Measurements from ENCODE around the gene RPS3. TPM values are rescaled to one million over a fixed set of nuclear protein-coding genes. Genes with fewer than 3 reads are reported as not detected.

The RPS3 gene
- total RNA-seq, 2 donors from 2014 or later = 2,923 to 3,877 TPM

DNA sequence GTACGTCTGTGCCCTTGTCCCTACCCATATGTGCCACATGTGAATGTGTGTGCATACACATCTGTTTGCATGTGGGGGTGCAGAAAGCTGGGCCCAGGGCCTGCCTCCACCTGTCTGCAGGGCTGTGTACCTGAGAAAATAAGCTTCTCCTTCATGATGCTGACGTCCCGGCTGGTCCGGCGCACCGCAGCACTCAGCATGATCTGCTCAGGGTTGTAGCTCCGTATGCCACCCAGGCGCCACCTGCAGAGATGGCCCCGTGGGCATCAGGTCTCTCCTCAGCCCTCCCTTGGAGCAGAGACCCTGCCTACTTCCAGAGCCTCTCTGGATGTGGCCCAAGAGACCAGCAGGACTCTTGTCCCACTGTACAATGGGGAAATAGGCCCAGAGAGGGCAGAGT is 37.5 kb downstream of the RPS3 start:
- Mint-ChIP-seq H3K4me1 (peaks cover 23% of the 10 kb centered on the region), H3K27ac (no peak overlapping the region), H3K4me3 (no peak overlapping the region), H3K36me3 (ENCODE audit: low read depth) (no peaks in the 10 kb centered on the region), H3K9me3 (no peaks in the 10 kb centered on the region), H3K27me3 (ENCODE audit: insufficient read depth) (peaks cover 23% of the 10 kb centered on the region)
- Histone ChIP-seq H3K4me3 (ENCODE audit: low read length) (no peak overlapping the region), H3K27ac (ENCODE audit: low read depth, low read length) (no peak overlapping the region), H3K4me1 (ENCODE audit: control insufficient read depth, insufficient read depth, low read length) (peaks cover 5% of the 10 kb centered on the region), H3K36me3 (ENCODE audit: control insufficient read depth, insufficient read depth, low read length) (no peaks in the 10 kb centered on the region), H3K27me3 (ENCODE audit: control insufficient read depth, insufficient read depth, low read length, poor library complexity, severe bottlenecking) (peaks cover 19% of the 10 kb centered on the region), H3K9me3 (ENCODE audit: control insufficient read depth, low read length) (no peaks in the 10 kb centered on the region), H3K9ac (ENCODE audit: extremely low read depth, low read length, poor library complexity, severe bottlenecking) (no peak overlapping the region)
- no peak for DNase-seq
- WGBS, 2 experiments (ENCODE audit: insufficient coverage in 1 of 2, insufficient read length in 1 of 2) = 90 to 93% methylated on average over 3 to 9 of the region's 9 CpGs
- TF ChIP-seq CTCF (conservative IDR thresholded peaks at IDR 0.05) = no peak

DNA sequence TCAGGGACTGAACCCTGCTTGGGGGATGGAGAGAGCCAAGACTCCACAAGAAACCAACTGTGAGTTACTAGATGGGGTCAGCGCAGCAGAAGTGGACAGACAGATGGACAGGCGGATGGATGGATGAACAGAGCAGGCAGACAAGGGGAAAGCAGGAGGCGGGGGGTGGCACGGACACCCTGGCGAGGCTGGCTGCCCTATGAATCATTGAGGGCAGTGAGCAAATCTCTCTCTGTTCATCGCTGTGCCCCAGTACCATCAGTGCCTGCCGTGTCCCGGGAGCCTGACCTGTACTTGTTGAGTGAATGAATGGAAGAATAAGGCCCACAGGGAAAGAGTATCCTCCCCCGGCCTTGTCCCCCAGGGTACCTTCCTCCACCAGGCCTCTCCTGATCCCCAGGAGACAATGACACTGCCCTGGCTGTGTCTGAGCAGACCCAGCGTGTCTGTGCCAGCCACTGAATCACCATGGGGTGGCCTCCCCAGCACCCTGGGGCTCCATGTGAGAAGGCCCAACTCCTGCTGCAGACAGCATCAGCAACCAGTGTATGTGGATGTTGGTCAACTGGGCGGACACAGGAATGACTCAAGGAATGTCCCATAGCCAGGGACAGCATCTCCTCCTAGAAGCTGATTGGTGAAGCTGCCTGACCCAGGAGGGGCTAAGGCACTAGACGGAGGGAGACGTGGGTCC is 38.8 kb downstream of the RPS3 start:
- Histone ChIP-seq H3K9ac (ENCODE audit: extremely low read depth, low read length, poor library complexity, severe bottlenecking) (no peak overlapping the region), H3K27ac (ENCODE audit: low read depth, low read length) (no peak overlapping the region), H3K4me3 (ENCODE audit: low read length) (no peak overlapping the region), H3K36me3 (ENCODE audit: control insufficient read depth, insufficient read depth, low read length) (no peaks in the 10 kb centered on the region), H3K9me3 (ENCODE audit: control insufficient read depth, low read length) (no peaks in the 10 kb centered on the region), H3K27me3 (ENCODE audit: control insufficient read depth, insufficient read depth, low read length, poor library complexity, severe bottlenecking) (peaks cover 6% of the 10 kb centered on the region), H3K4me1 (ENCODE audit: control insufficient read depth, insufficient read depth, low read length) (peaks cover 3% of the 10 kb centered on the region)
- Mint-ChIP-seq H3K36me3 (ENCODE audit: low read depth) (no peaks in the 10 kb centered on the region), H3K27ac (no peak overlapping the region), H3K4me3 (no peak overlapping the region), H3K4me1 (peaks cover 19% of the 10 kb centered on the region), H3K27me3 (ENCODE audit: insufficient read depth) (peaks cover 11% of the 10 kb centered on the region), H3K9me3 (no peaks in the 10 kb centered on the region)
- 93 to 97% methylated on average over 7 to 13 of the region's 13 CpGs for WGBS, 2 experiments (ENCODE audit: insufficient coverage in 1 of 2, insufficient read length in 1 of 2)
- no peak for TF ChIP-seq CTCF (conservative IDR thresholded peaks at IDR 0.05)
- no peak for DNase-seq

DNA sequence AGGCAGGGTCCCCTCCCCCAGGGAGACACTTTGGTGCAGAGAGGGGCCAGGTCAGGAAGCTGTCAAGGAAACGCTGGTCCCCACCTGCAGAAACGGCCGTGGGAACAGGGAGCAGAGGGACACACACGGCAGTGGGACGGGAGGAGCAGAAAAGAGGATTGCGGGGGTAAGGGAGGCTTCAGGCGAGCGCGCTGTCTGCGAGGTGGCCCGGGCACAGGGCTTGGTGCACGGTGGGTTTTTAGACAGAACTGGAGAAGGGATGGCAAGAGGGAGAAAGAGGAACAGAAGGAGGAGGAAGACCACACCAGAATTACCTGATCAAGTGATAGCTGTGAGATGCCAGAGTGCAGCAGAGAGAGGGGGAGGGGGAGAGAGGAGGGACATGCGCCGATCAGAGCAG is 39.7 kb downstream of the RPS3 start:
- Mint-ChIP-seq H3K4me1 (peaks cover 19% of the 10 kb centered on the region), H3K4me3 (no peak overlapping the region), H3K36me3 (ENCODE audit: low read depth) (no peaks in the 10 kb centered on the region), H3K9me3 (no peaks in the 10 kb centered on the region), H3K27ac (no peak overlapping the region), H3K27me3 (ENCODE audit: insufficient read depth) (peaks cover 3% of the 10 kb centered on the region)
- WGBS, 2 experiments (ENCODE audit: insufficient coverage in 1 of 2, insufficient read length in 1 of 2) = 83 to 92% methylated on average over 9 to 14 of the region's 14 CpGs
- Histone ChIP-seq H3K9ac (ENCODE audit: extremely low read depth, low read length, poor library complexity, severe bottlenecking) (no peak overlapping the region), H3K9me3 (ENCODE audit: control insufficient read depth, low read length) (no peaks in the 10 kb centered on the region), H3K4me3 (ENCODE audit: low read length) (no peak overlapping the region), H3K27ac (ENCODE audit: low read depth, low read length) (no peak overlapping the region), H3K27me3 (ENCODE audit: control insufficient read depth, insufficient read depth, low read length, poor library complexity, severe bottlenecking) (no peaks in the 10 kb centered on the region), H3K4me1 (ENCODE audit: control insufficient read depth, insufficient read depth, low read length) (peaks cover 3% of the 10 kb centered on the region), H3K36me3 (ENCODE audit: control insufficient read depth, insufficient read depth, low read length) (no peaks in the 10 kb centered on the region)
- DNase-seq = no peak
- TF ChIP-seq CTCF (conservative IDR thresholded peaks at IDR 0.05) = no peak

Measured in endodermal cell (in vitro differentiated cells).